GM12872 (cell line): ENCODE measurements around the gene CDK5.
A peak's percentile ranks its signal among the peaks of the same experiment; 100 is the strongest.

Experiments used
- TF ChIP-seq, protein P1 (sequence below): IDR thresholded peaks from 3 replicates; pipeline ENCODE4 v1.5.1; 2011; ENCODE audit warnings: low read depth, mild to moderate bottlenecking, low read length, moderate library complexity; ENCODE audit not compliant: insufficient read depth

CDK5 gene

DNA sequence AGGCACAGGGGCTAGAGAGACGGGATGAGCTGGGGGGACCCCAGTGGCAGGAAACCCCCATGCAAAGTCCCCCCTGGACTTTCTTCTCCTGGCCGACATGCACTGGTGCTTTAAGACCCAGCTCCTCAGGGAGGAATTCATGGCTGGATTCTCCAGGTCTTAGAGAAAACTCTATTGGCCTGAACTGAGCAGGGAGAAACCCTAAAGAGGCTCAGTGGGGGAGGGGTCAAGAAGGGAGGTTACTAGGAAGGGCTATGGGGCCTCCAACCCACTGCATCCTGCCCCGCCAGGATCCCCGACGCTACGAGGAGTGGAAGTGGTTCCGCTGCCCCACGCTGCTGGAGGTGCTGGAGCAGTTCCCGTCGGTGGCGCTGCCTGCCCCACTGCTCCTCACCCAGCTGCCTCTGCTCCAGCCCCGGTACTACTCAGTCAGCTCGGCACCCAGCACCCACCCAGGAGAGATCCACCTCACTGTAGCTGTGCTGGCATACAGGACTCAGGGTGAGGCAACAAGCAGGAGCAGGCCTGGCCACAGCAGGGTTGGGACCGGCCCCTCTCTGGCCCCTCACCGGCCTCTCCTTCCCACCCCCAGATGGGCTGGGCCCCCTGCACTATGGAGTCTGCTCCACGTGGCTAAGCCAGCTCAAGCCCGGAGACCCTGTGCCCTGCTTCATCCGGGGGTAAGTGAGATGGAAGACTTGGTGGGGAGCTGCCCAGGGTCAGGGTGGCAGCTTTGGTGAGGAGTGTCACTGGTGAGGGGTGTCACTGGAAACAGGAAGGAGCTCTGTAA is 47.2 kb downstream of the CDK5 start:
- TF ChIP-seq, protein P1, sequence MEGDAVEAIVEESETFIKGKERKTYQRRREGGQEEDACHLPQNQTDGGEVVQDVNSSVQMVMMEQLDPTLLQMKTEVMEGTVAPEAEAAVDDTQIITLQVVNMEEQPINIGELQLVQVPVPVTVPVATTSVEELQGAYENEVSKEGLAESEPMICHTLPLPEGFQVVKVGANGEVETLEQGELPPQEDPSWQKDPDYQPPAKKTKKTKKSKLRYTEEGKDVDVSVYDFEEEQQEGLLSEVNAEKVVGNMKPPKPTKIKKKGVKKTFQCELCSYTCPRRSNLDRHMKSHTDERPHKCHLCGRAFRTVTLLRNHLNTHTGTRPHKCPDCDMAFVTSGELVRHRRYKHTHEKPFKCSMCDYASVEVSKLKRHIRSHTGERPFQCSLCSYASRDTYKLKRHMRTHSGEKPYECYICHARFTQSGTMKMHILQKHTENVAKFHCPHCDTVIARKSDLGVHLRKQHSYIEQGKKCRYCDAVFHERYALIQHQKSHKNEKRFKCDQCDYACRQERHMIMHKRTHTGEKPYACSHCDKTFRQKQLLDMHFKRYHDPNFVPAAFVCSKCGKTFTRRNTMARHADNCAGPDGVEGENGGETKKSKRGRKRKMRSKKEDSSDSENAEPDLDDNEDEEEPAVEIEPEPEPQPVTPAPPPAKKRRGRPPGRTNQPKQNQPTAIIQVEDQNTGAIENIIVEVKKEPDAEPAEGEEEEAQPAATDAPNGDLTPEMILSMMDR: no peak

DNA sequence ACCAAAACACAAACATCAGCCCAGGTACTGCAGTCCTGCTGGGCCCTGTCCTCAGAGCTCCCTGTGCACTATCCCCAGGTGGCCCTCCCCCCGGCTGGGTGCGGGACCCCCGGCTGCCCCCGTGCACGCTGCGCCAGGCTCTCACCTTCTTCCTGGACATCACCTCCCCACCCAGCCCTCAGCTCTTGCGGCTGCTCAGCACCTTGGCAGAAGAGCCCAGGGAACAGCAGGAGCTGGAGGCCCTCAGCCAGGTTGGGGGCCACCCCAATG is 47.7 kb downstream of the CDK5 start:
- TF ChIP-seq, protein P1: no peak

DNA sequence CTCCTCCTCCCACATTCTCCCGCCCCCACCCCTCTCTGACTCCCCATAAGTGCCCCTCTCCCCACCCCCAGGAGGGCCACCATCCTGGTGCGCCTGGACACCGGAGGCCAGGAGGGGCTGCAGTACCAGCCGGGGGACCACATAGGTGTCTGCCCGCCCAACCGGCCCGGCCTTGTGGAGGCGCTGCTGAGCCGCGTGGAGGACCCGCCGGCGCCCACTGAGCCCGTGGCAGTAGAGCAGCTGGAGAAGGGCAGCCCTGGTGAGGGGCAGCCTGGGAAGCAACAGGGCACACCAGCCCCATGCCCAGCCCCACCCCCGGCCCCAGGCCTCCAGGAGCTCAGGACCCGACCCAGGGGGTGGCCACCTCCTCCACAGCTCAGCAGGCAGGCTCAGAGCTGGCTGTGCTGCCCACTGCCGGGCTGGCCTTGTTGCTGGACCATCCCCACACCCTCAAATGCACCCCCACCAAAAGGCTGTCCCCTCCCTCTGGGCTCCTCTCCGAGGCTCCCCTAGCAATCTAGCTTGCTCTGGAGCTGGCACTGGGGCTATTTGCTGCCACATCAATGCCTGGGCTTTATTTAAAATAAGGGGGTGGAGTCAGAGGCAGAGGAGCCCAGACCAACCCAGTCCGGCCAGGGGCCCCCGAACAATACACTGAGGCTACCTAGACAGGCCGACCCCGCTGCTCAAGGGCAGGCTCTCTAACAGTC is 48.2 kb downstream of the CDK5 start:
- TF ChIP-seq, protein P1: no peak

DNA sequence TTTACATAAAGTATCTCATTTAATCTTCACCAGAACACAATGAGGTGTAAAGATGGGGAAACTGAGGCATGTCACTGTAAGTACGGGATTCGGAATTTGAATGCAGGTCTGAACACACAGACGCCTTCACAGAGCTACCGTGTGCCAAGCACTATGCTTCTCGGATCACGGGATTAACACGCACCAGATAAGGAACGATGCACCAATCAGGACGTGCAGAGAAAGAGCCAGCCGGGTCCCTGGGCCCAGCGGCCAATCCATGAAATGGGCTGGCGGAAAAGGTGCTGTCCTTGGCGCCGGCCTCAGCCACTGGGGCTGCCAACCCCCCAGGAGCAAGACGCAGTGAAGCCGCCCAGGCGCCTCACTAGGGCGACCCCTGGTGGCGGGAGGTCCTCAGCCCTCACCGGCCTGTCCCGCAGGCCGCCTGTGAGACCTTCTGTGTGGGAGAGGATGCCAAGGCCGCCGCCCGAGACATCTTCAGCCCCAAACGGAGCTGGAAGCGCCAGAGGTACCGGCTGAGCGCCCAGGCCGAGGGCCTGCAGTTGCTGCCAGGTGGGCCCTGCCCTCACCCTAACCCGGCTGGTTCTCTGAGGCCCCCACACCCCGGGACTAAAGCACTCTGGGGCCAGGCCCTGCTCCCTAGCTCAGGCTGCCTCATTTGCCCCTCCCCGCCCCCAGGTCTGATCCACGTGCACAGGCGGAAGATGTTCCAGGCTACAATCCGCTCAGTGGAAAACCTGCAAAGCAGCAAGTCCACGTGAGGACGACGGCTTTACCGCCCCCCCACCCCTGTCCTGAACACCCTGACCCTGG is 49.0 kb downstream of the CDK5 start:
- TF ChIP-seq, protein P1: peak; percentile 88

DNA sequence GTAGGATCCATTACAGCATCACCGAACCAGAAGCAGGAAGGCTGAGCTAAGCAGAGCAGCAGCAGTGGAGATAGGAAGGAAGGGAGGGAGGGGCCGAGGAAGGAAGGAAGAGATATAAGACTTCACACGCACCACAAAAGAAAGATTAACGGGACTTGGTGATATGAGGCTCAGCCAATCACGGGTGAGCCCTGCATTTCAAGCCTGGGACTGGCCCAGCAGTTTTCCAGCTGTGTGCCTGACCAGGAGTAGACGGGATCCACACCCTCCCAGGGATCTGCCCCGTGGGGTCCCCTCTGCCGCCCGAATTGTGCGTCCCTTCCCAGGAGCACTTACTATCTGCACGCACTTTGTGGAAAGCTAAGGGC is 49.6 kb downstream of the CDK5 start:
- TF ChIP-seq, protein P1: no peak

DNA sequence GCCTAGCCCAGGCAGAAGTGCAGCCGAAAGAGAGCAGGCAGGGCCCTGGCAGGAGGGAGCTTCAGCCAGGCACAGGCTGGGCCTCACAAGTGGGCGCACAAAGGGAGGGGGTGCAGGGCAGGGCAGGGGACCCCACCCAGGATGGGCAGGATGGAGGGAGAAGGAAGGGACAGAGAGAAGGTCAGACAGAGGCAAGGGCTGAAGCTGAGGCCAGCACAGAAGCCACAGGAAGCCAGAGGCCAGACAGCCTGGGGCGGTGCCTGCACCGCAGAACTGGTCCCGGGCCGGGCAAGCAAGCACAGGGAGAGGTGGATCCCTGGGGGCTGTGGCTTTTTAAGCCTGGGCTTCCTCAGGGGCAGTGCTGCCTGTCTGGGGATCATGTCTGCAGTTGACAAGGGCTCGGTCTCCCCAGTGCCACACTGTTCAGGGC is 50.2 kb downstream of the CDK5 start:
- TF ChIP-seq, protein P1: no peak

DNA sequence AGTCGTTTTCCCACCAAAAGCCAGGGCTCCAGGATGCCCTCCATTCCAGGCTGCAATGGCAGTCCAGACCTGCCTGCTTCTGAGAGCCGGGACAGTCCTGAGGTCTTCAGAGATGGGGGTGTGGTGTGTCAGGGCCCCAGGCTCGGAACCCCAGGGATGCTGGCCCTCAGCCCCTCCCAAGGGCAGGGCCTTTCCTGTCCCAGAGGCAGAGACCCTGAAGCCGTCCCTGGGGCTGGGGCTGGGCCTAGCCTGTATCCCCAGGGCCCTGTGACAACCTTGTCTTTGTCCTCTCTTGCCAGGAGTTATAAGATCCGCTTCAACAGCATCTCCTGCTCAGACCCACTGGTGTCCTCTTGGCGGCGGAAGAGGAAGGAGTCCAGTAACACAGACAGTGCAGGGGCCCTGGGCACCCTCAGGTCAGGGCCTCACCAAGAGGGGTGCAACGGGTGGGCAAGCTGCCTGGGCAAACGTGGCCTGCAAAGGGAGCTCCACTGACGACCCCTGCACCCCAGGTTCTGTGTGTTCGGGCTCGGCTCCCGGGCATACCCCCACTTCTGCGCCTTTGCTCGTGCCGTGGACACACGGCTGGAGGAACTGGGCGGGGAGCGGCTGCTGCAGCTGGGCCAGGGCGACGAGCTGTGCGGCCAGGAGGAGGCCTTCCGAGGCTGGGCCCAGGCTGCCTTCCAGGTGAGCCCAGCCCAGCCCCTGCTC is 51.0 kb downstream of the CDK5 start:
- TF ChIP-seq, protein P1: no peak
